ENCODE data around the gene MTA3.
"Not testable (repeated sequence)": the region's sequence is repeated elsewhere in the genome, so short reads cannot be mapped to it uniquely, and the experiment has no call there.

DNA sequence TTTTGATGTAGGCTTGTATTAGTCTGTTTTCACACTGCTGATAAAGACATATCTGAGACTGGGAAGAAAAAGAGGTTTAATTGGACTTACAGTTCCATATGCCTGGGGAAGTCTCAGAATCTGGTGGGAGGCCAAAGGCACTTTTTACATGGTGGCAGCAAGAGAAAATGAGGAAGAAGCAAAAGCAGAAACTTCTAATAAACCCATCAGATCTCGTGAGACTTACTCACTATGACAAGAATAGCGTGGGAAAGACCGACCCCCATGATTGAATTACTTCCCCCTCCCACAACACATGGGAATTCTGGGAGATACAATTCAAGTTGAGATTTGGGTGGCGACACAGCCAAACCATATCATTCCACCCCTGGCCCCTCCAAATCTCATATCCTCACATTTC lies 162.9 kb downstream of the MTA3 start:
- TF ChIP-seq CTCF (IDR thresholded peaks at IDR 0.05); EZH2 (IDR thresholded peaks at IDR 0.05; ENCODE audit: borderline replicate concordance, insufficient read depth, low read depth, low read length, poor library complexity, severe bottlenecking): not testable (repeated sequence)

All from B cell (primary cell).